A172 (cell line): ENCODE measurements around the gene PRAMEF7. TPM values are rescaled to one million over a fixed set of nuclear protein-coding genes. Genes with fewer than 3 reads are reported as not detected.
"Not testable (repeated sequence)": the region's sequence is repeated elsewhere in the genome, so short reads cannot be mapped to it uniquely, and the experiment has no call there.

Experiments used
- DNase-seq: peaks from one replicate; pipeline ENCODE4 v3.0.0-alpha.2; 2015; ENCODE audit warnings: low spot score
- total RNA-seq: library from RNA; depleted of rRNA; stranded (reverse); fragments of >200 nt; shearing (Covaris generic); gene quantifications from 2 replicates; pipeline ENCODE4 v1.2.3, GENCODE V29; 2014; rRNA removed

PRAMEF7 gene
- not detected in 2 replicates for total RNA-seq

GRCh38 chr1:12916310-12916709 is at the start of gene PRAMEF7:
TSS of gene PRAMEF7 (plus strand) at chr1:12916610. CDS start at chr1:12917693, 1,083 bp downstream.
- not testable (repeated sequence) for DNase-seq

GRCh38 chr1:12878453-12878852 is 38.0 kb upstream of the PRAMEF7 start:
- DNase-seq: not testable (repeated sequence)

- DNase-seq: not testable (repeated sequence)
Observed at GRCh38 chr1:12886101-12886500, 30.3 kb upstream of the PRAMEF7 start, which contains the start of gene PRAMEF4. TSS of gene PRAMEF4 (minus strand) at chr1:12886201. CDS start at chr1:12883394, 2,807 bp downstream.

- not testable (repeated sequence) for DNase-seq
Observed at GRCh38 chr1:12898170-12898569, 18.2 kb upstream of the PRAMEF7 start, which contains the start of gene PRAMEF10. TSS of gene PRAMEF10 (minus strand) at chr1:12898270. CDS start at chr1:12895847, 2,423 bp downstream.

GRCh38 chr1:12899186-12899585 is 17.2 kb upstream of the PRAMEF7 start:
- not testable (repeated sequence) for DNase-seq

GRCh38 chr1:12903793-12904572 is 12.4 kb upstream of the PRAMEF7 start:
- not testable (repeated sequence) for DNase-seq

- not testable (repeated sequence) for DNase-seq
Observed at GRCh38 chr1:12921749-12922148, 5.3 kb downstream of the PRAMEF7 start.

- DNase-seq: not testable (repeated sequence)
Observed at GRCh38 chr1:12924368-12924767, 8.0 kb downstream of the PRAMEF7 start.

GRCh38 chr1:12947480-12947879 is 31.1 kb downstream of the PRAMEF7 start, which contains the start of gene PRAMEF6:
TSS of gene PRAMEF6 (minus strand) at chr1:12947580. CDS start at chr1:12942518, 5,062 bp downstream.
- not testable (repeated sequence) for DNase-seq

Other genes starting within 250 kb of the PRAMEF7 start
- not detected in 2 replicates for gene AADACL3, start 200.5 kb upstream of the PRAMEF7 start, total RNA-seq
- gene CFAP107, start 170.4 kb upstream of the PRAMEF7 start, total RNA-seq: not detected in 2 replicates
- not detected in 2 replicates for gene PRAMEF12, start 142.9 kb upstream of the PRAMEF7 start, total RNA-seq
- gene PRAMEF1, start 125.2 kb upstream of the PRAMEF7 start, total RNA-seq: not detected in 2 replicates
- not detected in 2 replicates for gene PRAMEF11, start 85.2 kb upstream of the PRAMEF7 start, total RNA-seq
- gene HNRNPCL1, start 67.9 kb upstream of the PRAMEF7 start, total RNA-seq: not detected in 2 replicates
- gene PRAMEF2, start 59.5 kb upstream of the PRAMEF7 start, total RNA-seq: not detected in 2 replicates
- gene PRAMEF4, start 30.4 kb upstream of the PRAMEF7 start, total RNA-seq: not detected in 2 replicates
- not detected in 2 replicates for gene PRAMEF10, start 18.3 kb upstream of the PRAMEF7 start, total RNA-seq
- gene PRAMEF6, start 31.0 kb downstream of the PRAMEF7 start, total RNA-seq: not detected in 2 replicates
- gene PRAMEF27, start 140.0 kb downstream of the PRAMEF7 start, total RNA-seq: not detected in 2 replicates
- not detected in 2 replicates for gene HNRNPCL3, start 144.2 kb downstream of the PRAMEF7 start, total RNA-seq
- gene PRAMEF25, start 154.2 kb downstream of the PRAMEF7 start, total RNA-seq: not detected in 2 replicates
- not detected in 2 replicates for gene HNRNPCL2, start 200.2 kb downstream of the PRAMEF7 start, total RNA-seq
- not detected in 2 replicates for gene PRAMEF26, start 239.4 kb downstream of the PRAMEF7 start, total RNA-seq
- not detected in 2 replicates for gene HNRNPCL4, start 249.0 kb downstream of the PRAMEF7 start, total RNA-seq